Measurements from ENCODE around the gene DHH.

DHH gene

GRCh38 chr12:49052451-49053208, 42.0 kb downstream of the DHH start:
- TF ChIP-seq CEBPB (IDR thresholded peaks at IDR 0.05) (no peak), NFIC (IDR thresholded peaks at IDR 0.05) (no peak), YY1 (IDR thresholded peaks at IDR 0.05; ENCODE audit: low read depth) (no peak), EGR1 (IDR thresholded peaks at IDR 0.05) (no peak), TEAD4 (IDR thresholded peaks at IDR 0.05) (no peak), USF1 (IDR thresholded peaks at IDR 0.05) (no peak), TAF1 (IDR thresholded peaks at IDR 0.05; ENCODE audit: low read depth) (no peak), CREB1 (IDR thresholded peaks at IDR 0.05; ENCODE audit: low read depth) (no peak)
- TF ChIP-seq, protein P1, sequence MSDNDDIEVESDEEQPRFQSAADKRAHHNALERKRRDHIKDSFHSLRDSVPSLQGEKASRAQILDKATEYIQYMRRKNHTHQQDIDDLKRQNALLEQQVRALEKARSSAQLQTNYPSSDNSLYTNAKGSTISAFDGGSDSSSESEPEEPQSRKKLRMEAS (IDR thresholded peaks at IDR 0.05): no peak
- TF ChIP-seq, protein P2, sequence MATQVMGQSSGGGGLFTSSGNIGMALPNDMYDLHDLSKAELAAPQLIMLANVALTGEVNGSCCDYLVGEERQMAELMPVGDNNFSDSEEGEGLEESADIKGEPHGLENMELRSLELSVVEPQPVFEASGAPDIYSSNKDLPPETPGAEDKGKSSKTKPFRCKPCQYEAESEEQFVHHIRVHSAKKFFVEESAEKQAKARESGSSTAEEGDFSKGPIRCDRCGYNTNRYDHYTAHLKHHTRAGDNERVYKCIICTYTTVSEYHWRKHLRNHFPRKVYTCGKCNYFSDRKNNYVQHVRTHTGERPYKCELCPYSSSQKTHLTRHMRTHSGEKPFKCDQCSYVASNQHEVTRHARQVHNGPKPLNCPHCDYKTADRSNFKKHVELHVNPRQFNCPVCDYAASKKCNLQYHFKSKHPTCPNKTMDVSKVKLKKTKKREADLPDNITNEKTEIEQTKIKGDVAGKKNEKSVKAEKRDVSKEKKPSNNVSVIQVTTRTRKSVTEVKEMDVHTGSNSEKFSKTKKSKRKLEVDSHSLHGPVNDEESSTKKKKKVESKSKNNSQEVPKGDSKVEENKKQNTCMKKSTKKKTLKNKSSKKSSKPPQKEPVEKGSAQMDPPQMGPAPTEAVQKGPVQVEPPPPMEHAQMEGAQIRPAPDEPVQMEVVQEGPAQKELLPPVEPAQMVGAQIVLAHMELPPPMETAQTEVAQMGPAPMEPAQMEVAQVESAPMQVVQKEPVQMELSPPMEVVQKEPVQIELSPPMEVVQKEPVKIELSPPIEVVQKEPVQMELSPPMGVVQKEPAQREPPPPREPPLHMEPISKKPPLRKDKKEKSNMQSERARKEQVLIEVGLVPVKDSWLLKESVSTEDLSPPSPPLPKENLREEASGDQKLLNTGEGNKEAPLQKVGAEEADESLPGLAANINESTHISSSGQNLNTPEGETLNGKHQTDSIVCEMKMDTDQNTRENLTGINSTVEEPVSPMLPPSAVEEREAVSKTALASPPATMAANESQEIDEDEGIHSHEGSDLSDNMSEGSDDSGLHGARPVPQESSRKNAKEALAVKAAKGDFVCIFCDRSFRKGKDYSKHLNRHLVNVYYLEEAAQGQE (IDR thresholded peaks at IDR 0.05; ENCODE audit: low read depth): no peak

DNA sequence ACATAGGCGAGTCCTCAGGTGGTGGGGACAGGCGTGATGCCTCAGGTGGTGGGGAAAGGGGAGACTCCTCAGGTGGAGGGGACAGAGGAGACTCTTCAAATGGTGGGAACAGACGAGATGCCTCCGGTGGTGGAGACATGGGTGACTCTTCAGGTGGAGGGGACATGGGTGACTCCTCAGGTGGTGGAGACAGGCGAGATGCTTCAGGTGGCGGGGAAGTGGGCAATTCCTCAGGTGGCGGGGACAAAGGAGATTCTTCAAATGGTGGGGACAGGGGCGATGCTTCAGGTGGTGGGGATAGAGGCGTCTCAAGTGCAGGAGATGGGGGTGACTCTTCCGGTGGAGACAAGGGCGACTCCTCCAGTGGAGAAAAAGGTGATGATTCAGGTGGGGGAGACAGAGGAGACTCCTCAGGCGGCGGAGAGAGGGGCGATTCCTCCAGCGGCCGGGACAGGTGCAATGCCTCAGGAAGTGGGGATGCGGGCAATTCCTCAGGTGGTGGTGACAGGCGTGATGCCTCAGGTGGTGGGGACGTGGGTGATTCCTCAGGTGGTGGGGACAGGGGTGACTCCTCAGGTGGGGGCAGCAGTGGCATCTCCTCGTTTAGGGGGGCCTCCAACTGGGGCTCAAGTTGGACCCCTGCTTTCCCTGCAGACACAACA, 42.7 kb downstream of the DHH start:
- TF ChIP-seq EP300 (IDR thresholded peaks at IDR 0.05; ENCODE audit: borderline replicate concordance) (no peak), TEAD4 (IDR thresholded peaks at IDR 0.05) (no peak), FOXM1 (IDR thresholded peaks at IDR 0.05; ENCODE audit: borderline replicate concordance, low read depth) (no peak), EGR1 (IDR thresholded peaks at IDR 0.05) (no peak), TAF1 (IDR thresholded peaks at IDR 0.05; ENCODE audit: low read depth) (no peak)

DNA sequence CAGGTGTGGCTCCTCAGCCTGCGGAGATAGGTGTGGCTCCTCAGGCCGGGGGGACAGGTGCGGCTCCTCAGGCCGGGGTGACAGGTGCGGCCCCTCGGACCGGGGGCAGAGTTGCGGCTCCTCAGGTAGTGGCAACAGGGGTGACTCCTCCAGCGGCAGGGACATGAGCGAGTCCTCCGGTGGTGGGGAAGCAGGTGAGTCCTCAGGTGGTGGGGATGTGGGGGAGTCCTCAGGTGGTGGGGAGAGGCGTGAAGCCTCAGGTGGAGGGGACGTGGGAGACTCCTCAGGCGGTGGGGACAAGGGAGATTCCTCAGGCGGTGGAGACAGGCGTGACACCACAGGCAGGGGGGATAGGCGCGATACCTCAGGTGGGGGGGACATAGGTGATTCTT, 43.2 kb downstream of the DHH start:
- no peak for TF ChIP-seq FOXM1 (IDR thresholded peaks at IDR 0.05; ENCODE audit: borderline replicate concordance, low read depth)
- TF ChIP-seq TEAD4 (IDR thresholded peaks at IDR 0.05): no peak
- no peak for TF ChIP-seq YY1 (IDR thresholded peaks at IDR 0.05; ENCODE audit: low read depth)
- no peak for TF ChIP-seq CREB1 (IDR thresholded peaks at IDR 0.05; ENCODE audit: low read depth)
- TF ChIP-seq TAF1 (IDR thresholded peaks at IDR 0.05; ENCODE audit: low read depth): no peak
- no peak for TF ChIP-seq EP300 (IDR thresholded peaks at IDR 0.05; ENCODE audit: borderline replicate concordance)
- TF ChIP-seq TCF12 (IDR thresholded peaks at IDR 0.05; ENCODE audit: low read depth): no peak
- no peak for TF ChIP-seq RAD21 (IDR thresholded peaks at IDR 0.05; ENCODE audit: low read depth)
- TF ChIP-seq USF1 (IDR thresholded peaks at IDR 0.05): no peak
- TF ChIP-seq ZBTB7A (IDR thresholded peaks at IDR 0.05; ENCODE audit: low read depth): no peak
- TF ChIP-seq EGR1 (IDR thresholded peaks at IDR 0.05): no peak
- no peak for TF ChIP-seq NFIC (IDR thresholded peaks at IDR 0.05)
- TF ChIP-seq CEBPB (IDR thresholded peaks at IDR 0.05): no peak
- TF ChIP-seq, protein P2 (IDR thresholded peaks at IDR 0.05; ENCODE audit: low read depth): no peak
- TF ChIP-seq, protein P1 (IDR thresholded peaks at IDR 0.05): no peak

- no peak for TF ChIP-seq EP300 (IDR thresholded peaks at IDR 0.05; ENCODE audit: borderline replicate concordance)
- TF ChIP-seq CREB1 (IDR thresholded peaks at IDR 0.05; ENCODE audit: low read depth): no peak
- TF ChIP-seq, protein P2 (IDR thresholded peaks at IDR 0.05; ENCODE audit: low read depth): no peak
- TF ChIP-seq RAD21 (IDR thresholded peaks at IDR 0.05; ENCODE audit: low read depth): no peak
- no peak for TF ChIP-seq TAF1 (IDR thresholded peaks at IDR 0.05; ENCODE audit: low read depth)
- TF ChIP-seq NFIC (IDR thresholded peaks at IDR 0.05): no peak
- TF ChIP-seq USF1 (IDR thresholded peaks at IDR 0.05): no peak
- no peak for TF ChIP-seq CEBPB (IDR thresholded peaks at IDR 0.05)
- TF ChIP-seq TEAD4 (IDR thresholded peaks at IDR 0.05): no peak
- no peak for TF ChIP-seq YY1 (IDR thresholded peaks at IDR 0.05; ENCODE audit: low read depth)
- TF ChIP-seq TCF12 (IDR thresholded peaks at IDR 0.05; ENCODE audit: low read depth): no peak
- no peak for TF ChIP-seq EGR1 (IDR thresholded peaks at IDR 0.05)
- TF ChIP-seq FOXM1 (IDR thresholded peaks at IDR 0.05; ENCODE audit: borderline replicate concordance, low read depth): no peak
- no peak for TF ChIP-seq ZBTB7A (IDR thresholded peaks at IDR 0.05; ENCODE audit: low read depth)
These were observed 43.9 kb downstream of the DHH start for GRCh38 chr12:49050507-49051372.

Measured in Ishikawa (cell line).